Dedifferentiated amniotic fluid mesenchymal stem cell (primary cell): ENCODE results near the gene BACE1.

Experiments used
- DNase-seq: peaks from one replicate; pipeline ENCODE4 v3.0.0-alpha.2; 2016; ENCODE audit errors: extremely low spot score

The BACE1 gene

GRCh38 chr11:117309310-117309709 is 6.7 kb downstream of the BACE1 start:
- no peak for DNase-seq

GRCh38 chr11:117305145-117305544 is 10.9 kb downstream of the BACE1 start:
- DNase-seq: no peak

GRCh38 chr11:117303646-117304315 is 12.3 kb downstream of the BACE1 start:
- DNase-seq: no peak

- DNase-seq: no peak
These were observed 13.0 kb downstream of the BACE1 start for GRCh38 chr11:117303101-117303500.

- no peak for DNase-seq
These were observed 13.8 kb downstream of the BACE1 start for GRCh38 chr11:117302228-117302627.

GRCh38 chr11:117300773-117301172 is 15.3 kb downstream of the BACE1 start:
- DNase-seq: no peak

- no peak for DNase-seq
These were observed 15.8 kb downstream of the BACE1 start for GRCh38 chr11:117300283-117300663.

GRCh38 chr11:117299351-117300282 is 16.4 kb downstream of the BACE1 start:
- DNase-seq: no peak

GRCh38 chr11:117298195-117298594 is 17.9 kb downstream of the BACE1 start:
- DNase-seq: no peak

- DNase-seq: no peak
These were observed 19.2 kb downstream of the BACE1 start for GRCh38 chr11:117296881-117297280.

- no peak for DNase-seq
These were observed 20.5 kb downstream of the BACE1 start for GRCh38 chr11:117295438-117296137.

- no peak for DNase-seq
These were observed 23.4 kb downstream of the BACE1 start for GRCh38 chr11:117292616-117293015.

- no peak for DNase-seq
These were observed 25.2 kb downstream of the BACE1 start, which contains the start of gene BACE1-AS for GRCh38 chr11:117290809-117291396. BACE1-AS (plus strand) TSS chr11:117291346.

GRCh38 chr11:117289795-117290194 is 26.3 kb downstream of the BACE1 start:
- no peak for DNase-seq

GRCh38 chr11:117287668-117288067 is 28.4 kb downstream of the BACE1 start:
- no peak for DNase-seq

GRCh38 chr11:117286588-117286987 is 29.5 kb downstream of the BACE1 start:
- no peak for DNase-seq

- DNase-seq: no peak
These were observed 32.0 kb downstream of the BACE1 start for GRCh38 chr11:117284053-117284452.

GRCh38 chr11:117282956-117283355 is 33.1 kb downstream of the BACE1 start:
- DNase-seq: no peak

- DNase-seq: no peak
These were observed 34.2 kb downstream of the BACE1 start for GRCh38 chr11:117281869-117282268.

- DNase-seq: peak; percentile 54
These were observed 34.9 kb downstream of the BACE1 start for GRCh38 chr11:117281159-117281558.

GRCh38 chr11:117279711-117280376 is 36.2 kb downstream of the BACE1 start:
- no peak for DNase-seq
